HepG2 (cell line): ENCODE data around the gene MED20. TPM values are rescaled to one million over a fixed set of nuclear protein-coding genes. Genes with fewer than 3 reads are reported as not detected.

Experiments used
- MTF2 ChIP-seq: sonication (generic); formaldehyde crosslinking; IDR thresholded peaks from 2 replicates; pipeline ENCODE4 v1.5.0; 2020; ENCODE audit warnings: missing genetic modification reagents, borderline replicate concordance
- NFE2L2 ChIP-seq: fragments of 150-350 bp; IDR thresholded peaks from 2 replicates; pipeline ENCODE4 v1.6.1; 2014; ENCODE audit warnings: low read length
- SP1 ChIP-seq, 2 experiments: fragments of 450-650 bp in 1 of 2; sonication (generic) in 1 of 2; formaldehyde crosslinking in 1 of 2; IDR thresholded peaks; 2 replicates each; pipeline versions ENCODE4 v1.4.0 to v1.6.1; 2016 to 2020; ENCODE audit warnings: missing genetic modification reagents in 1 of 2
- TBX2 ChIP-seq: sonication (generic); formaldehyde crosslinking; IDR thresholded peaks from 2 replicates; pipeline ENCODE4 v1.5.0; 2020; ENCODE audit warnings: missing genetic modification reagents, mild to moderate bottlenecking, borderline replicate concordance
- ZBTB43 ChIP-seq: sonication (generic); formaldehyde crosslinking; conservative IDR thresholded peaks from 2 replicates; pipeline ENCODE4 v1.4.0; 2020; ENCODE audit warnings: missing genetic modification reagents
- ZKSCAN5 ChIP-seq: sonication (generic); formaldehyde crosslinking; IDR thresholded peaks from 2 replicates; pipeline ENCODE4 v1.5.1; 2020; ENCODE audit warnings: mild to moderate bottlenecking, missing genetic modification reagents
- ZMYM4 ChIP-seq: sonication (generic); formaldehyde crosslinking; IDR thresholded peaks from 2 replicates; pipeline ENCODE4 v1.8.1; 2023; ENCODE audit warnings: mild to moderate bottlenecking, missing genetic modification reagents
- ZNF142 ChIP-seq: sonication (generic); formaldehyde crosslinking; IDR thresholded peaks from 2 replicates; pipeline ENCODE4 v1.4.0; 2020; ENCODE audit warnings: missing genetic modification reagents
- ZSCAN30 ChIP-seq: sonication (generic); formaldehyde crosslinking; IDR thresholded peaks from 2 replicates; pipeline ENCODE4 v1.5.0; 2020; ENCODE audit warnings: mild to moderate bottlenecking, missing genetic modification reagents
- polyA plus RNA-seq, 8 experiments: library from polyadenylated mRNA; depleted of rRNA in 3 of 8; stranded (reverse) in 7 of 8; unstranded in 1 of 8; fragments of >200 nt; fragmentation: Illumina TruSeq in 4 of 8; extraction: Trizol in 4 of 8; gene quantifications; 2 replicates each; pipeline versions ENCODE4 v1.2.1 to v1.2.3, GENCODE V29; 2011 to 2016; ENCODE audit warnings: low read depth in 4 of 8, missing spikeins in 1 of 8, mixed read lengths in 1 of 8; ENCODE audit not compliant: insufficient read depth in 1 of 8
- total RNA-seq, 5 experiments: library from RNA; depleted of rRNA; stranded (reverse); fragments of >200 nt; fragmentation: Illumina TruSeq; extraction: Trizol; gene quantifications; 2 replicates each; pipeline ENCODE4 v1.2.3, GENCODE V29; 2016; ENCODE audit warnings: low read depth in 1 of 5

MED20 gene
- total and polyA plus RNA-seq, 2 of the 13 experiments (the other 11 are each of a cell fraction or from before 2014, with no cell fraction given): 28.1 to 41.1 TPM

- TF ChIP-seq TBX2 (CRISPR knock-in tag) (peak; percentile 5; the same call in 1 of the 2 replicates), ZNF142 (0 out of 2 replicates have a peak, but pooled peaks have one; percentile 4), ZSCAN30 (CRISPR knock-in tag) (no peak), ZBTB43 (CRISPR knock-in tag) (no peak), ZMYM4 (peak; percentile 70; the same call in 1 of the 2 replicates), MTF2 (CRISPR knock-in tag) (peak; percentile 54; the same call in 1 of the 2 replicates), NFE2L2 (no peak), SP1 (IDR thresholded peaks at IDR 0.05) (no peak), SP1 (CRISPR knock-in tag; IDR thresholded peaks at IDR 0.05) (peak; percentile 79), ZKSCAN5 (no peak)
Observed at GRCh38 chr6:41895300-41896233, 25.4 kb downstream of the MED20 start, which contains the start of gene USP49 (continued).
